Neural cell (in vitro differentiated cells): ENCODE data around the gene SLC25A34.

Experiments used
- EZH2 ChIP-seq: fragments of 200-600, 300-800 bp; shearing (Covaris generic), sonication (generic); IDR thresholded peaks from 2 replicates; pipeline ENCODE4 v1.6.1; 2014; ENCODE audit warnings: antibody characterized with exemption, low read length, borderline replicate concordance, mild to moderate bottlenecking; ENCODE audit not compliant: insufficient read depth, poor library complexity, severe bottlenecking
- TF ChIP-seq, protein P1 (sequence below): fragments of 450-650 bp; IDR thresholded peaks from 2 replicates; pipeline ENCODE4 v1.5.1; 2014; ENCODE audit warnings: antibody characterized with exemption, mild to moderate bottlenecking, moderate library complexity; ENCODE audit not compliant: poor library complexity, severe bottlenecking

DNA sequence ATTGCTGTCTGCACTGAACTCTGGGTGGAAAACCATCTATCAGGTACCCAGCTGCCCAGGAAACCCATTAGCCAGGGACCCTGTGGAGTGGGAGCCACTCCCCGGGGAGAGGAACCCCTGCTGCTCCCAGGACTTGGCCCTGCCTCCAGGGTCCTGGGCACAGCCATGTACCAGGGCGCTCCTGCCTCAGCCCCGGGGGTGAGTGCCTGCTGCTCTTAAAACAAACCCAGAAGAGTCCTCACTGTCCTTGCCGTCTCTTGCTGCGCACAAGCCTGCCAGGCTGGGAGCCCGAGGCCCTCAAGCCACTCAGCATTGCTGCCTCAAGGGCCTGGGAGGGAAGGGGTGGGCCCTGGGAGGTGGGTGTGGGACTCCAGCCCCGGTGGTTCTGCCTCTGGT is 3.4 kb upstream of the SLC25A34 start:
- no peak for TF ChIP-seq EZH2
- TF ChIP-seq, protein P1, sequence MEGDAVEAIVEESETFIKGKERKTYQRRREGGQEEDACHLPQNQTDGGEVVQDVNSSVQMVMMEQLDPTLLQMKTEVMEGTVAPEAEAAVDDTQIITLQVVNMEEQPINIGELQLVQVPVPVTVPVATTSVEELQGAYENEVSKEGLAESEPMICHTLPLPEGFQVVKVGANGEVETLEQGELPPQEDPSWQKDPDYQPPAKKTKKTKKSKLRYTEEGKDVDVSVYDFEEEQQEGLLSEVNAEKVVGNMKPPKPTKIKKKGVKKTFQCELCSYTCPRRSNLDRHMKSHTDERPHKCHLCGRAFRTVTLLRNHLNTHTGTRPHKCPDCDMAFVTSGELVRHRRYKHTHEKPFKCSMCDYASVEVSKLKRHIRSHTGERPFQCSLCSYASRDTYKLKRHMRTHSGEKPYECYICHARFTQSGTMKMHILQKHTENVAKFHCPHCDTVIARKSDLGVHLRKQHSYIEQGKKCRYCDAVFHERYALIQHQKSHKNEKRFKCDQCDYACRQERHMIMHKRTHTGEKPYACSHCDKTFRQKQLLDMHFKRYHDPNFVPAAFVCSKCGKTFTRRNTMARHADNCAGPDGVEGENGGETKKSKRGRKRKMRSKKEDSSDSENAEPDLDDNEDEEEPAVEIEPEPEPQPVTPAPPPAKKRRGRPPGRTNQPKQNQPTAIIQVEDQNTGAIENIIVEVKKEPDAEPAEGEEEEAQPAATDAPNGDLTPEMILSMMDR, result no peak
